Neutrophil (primary cell): ENCODE results near the gene VSTM4.

Source experiments
- H3K27ac ChIP-seq: fragments of 200-600 bp; sonication (generic); 2 replicates; pipeline ENCODE4 v1.5.1; 2016; ENCODE audit warnings: mild to moderate bottlenecking, moderate library complexity
- H3K27me3 ChIP-seq: fragments of 200-600 bp; sonication (generic); 2 replicates; pipeline ENCODE4 v1.6.0; 2016; ENCODE audit warnings: mild to moderate bottlenecking
- H3K36me3 ChIP-seq: fragments of 200-600 bp; sonication (generic); 2 replicates; pipeline ENCODE4 v1.5.1; 2017
- H3K4me1 ChIP-seq, 2 experiments: fragments of 200-600 bp in 1 of 2; sonication (generic) in 1 of 2; 1 replicate in 1 of 2; 2 replicates in 1 of 2; pipeline versions ENCODE4 v1.5.1 to v1.6.1; 2013 to 2016; ENCODE audit warnings: low read depth in 1 of 2, low read length in 1 of 2, mild to moderate bottlenecking in 1 of 2, moderate library complexity in 1 of 2; ENCODE audit not compliant: control insufficient read depth in 1 of 2, insufficient read depth in 1 of 2
- H3K4me3 ChIP-seq, 2 experiments: fragments of 200-600 bp in 1 of 2; sonication (generic) in 1 of 2; 1 replicate in 1 of 2; 2 replicates in 1 of 2; pipeline ENCODE4 v1.5.1; 2013 to 2016; ENCODE audit warnings: low read depth in 1 of 2, low read length in 1 of 2, mild to moderate bottlenecking in 1 of 2, moderate library complexity in 1 of 2
- H3K9me3 ChIP-seq: fragments of 200-600 bp; sonication (generic); 2 replicates; pipeline ENCODE4 v1.5.1; 2016
- CTCF ChIP-seq: fragments of 200-600 bp; sonication (generic); IDR thresholded peaks from 2 replicates; pipeline ENCODE4 v1.5.1; 2016; ENCODE audit warnings: antibody characterized with exemption

Gene VSTM4

GRCh38 chr10:49119746-49120145, 4.4 kb upstream of the VSTM4 start:
- Histone ChIP-seq H3K27ac (no peak overlapping the region), H3K27me3 (peaks cover 26% of the 10 kb centered on the region), H3K36me3 (no peaks in the 10 kb centered on the region), H3K4me1 (no peaks in the 10 kb centered on the region), H3K4me3 (no peak overlapping the region), H3K9me3 (no peaks in the 10 kb centered on the region)
- no peak for TF ChIP-seq CTCF

GRCh38 chr10:49118430-49119074, 3.2 kb upstream of the VSTM4 start:
- H3K27me3 ChIP-seq = peaks cover 38% of the 10 kb centered on the region
- no peak for TF ChIP-seq CTCF
- no peaks in the 10 kb centered on the region for H3K4me1 ChIP-seq
- H3K36me3 ChIP-seq = no peaks in the 10 kb centered on the region
- no peaks in the 10 kb centered on the region for H3K9me3 ChIP-seq
- no peak overlapping the region for H3K4me3 ChIP-seq
- H3K27ac ChIP-seq = no peak overlapping the region

- H3K36me3 ChIP-seq = no peaks in the 10 kb centered on the region
- TF ChIP-seq CTCF = no peak
- no peak overlapping the region for H3K27ac ChIP-seq
- no peaks in the 10 kb centered on the region for H3K4me1 ChIP-seq
- no peaks in the 10 kb centered on the region for H3K9me3 ChIP-seq
- no peak overlapping the region for H3K4me3 ChIP-seq
- H3K27me3 ChIP-seq = peaks cover 47% of the 10 kb centered on the region
These were observed 2.2 kb upstream of the VSTM4 start for GRCh38 chr10:49117376-49118070.

- Histone ChIP-seq H3K4me3 (no peak overlapping the region), H3K27me3 (peaks cover 47% of the 10 kb centered on the region), H3K9me3 (no peaks in the 10 kb centered on the region), H3K36me3 (no peaks in the 10 kb centered on the region), H3K4me1 (no peaks in the 10 kb centered on the region), H3K27ac (no peak overlapping the region)
- no peak for TF ChIP-seq CTCF
These were observed 1.4 kb upstream of the VSTM4 start for GRCh38 chr10:49116509-49117375.

GRCh38 chr10:49115796-49116508, 630 bp upstream of the VSTM4 start:
- H3K27me3 ChIP-seq = peaks cover 47% of the 10 kb centered on the region
- H3K27ac ChIP-seq = no peak overlapping the region
- H3K9me3 ChIP-seq = no peaks in the 10 kb centered on the region
- no peak overlapping the region for H3K4me3 ChIP-seq
- H3K4me1 ChIP-seq = no peaks in the 10 kb centered on the region
- no peaks in the 10 kb centered on the region for H3K36me3 ChIP-seq
- TF ChIP-seq CTCF = no peak
